Breast epithelium (tissue), 3 donors: ENCODE measurements around the gene ZC3H7B.

Experiments
- CTCF ChIP-seq, 3 donors: fragments of 450-650 bp; IDR thresholded peaks; one replicate each; pipeline ENCODE4 v1.5.1; 2016 to 2017; ENCODE audit warnings: antibody characterized with exemption in 3 of 3, mild to moderate bottlenecking in 3 of 3, moderate library complexity in 3 of 3
- POLR2A ChIP-seq: fragments of 450-650 bp; IDR thresholded peaks from one replicate; pipeline ENCODE4 v1.6.1; 2016; ENCODE audit warnings: antibody characterized with exemption, mild to moderate bottlenecking, moderate library complexity

- TF ChIP-seq POLR2A = no peak
- TF ChIP-seq CTCF (IDR thresholded peaks at IDR 0.05) = no peak
Observed at GRCh38 chr22:41406410-41406809, 105.1 kb downstream of the ZC3H7B start.
